PC-9 (cell line): Measurements from ENCODE around the gene RGS6.

Experiments
- EZH2 ChIP-seq: fragments of 200-600 bp; sonication (generic); IDR thresholded peaks from 2 replicates; pipeline ENCODE4 v1.8.0; 2017; ENCODE audit warnings: antibody characterized with exemption, low read depth
- TF ChIP-seq, protein P1 (sequence below): fragments of 200-600 bp; sonication (generic); conservative IDR thresholded peaks from 2 replicates; pipeline ENCODE4 v1.6.1; 2017; ENCODE audit warnings: mixed run types, antibody characterized with exemption, mild to moderate bottlenecking, moderate library complexity

DNA sequence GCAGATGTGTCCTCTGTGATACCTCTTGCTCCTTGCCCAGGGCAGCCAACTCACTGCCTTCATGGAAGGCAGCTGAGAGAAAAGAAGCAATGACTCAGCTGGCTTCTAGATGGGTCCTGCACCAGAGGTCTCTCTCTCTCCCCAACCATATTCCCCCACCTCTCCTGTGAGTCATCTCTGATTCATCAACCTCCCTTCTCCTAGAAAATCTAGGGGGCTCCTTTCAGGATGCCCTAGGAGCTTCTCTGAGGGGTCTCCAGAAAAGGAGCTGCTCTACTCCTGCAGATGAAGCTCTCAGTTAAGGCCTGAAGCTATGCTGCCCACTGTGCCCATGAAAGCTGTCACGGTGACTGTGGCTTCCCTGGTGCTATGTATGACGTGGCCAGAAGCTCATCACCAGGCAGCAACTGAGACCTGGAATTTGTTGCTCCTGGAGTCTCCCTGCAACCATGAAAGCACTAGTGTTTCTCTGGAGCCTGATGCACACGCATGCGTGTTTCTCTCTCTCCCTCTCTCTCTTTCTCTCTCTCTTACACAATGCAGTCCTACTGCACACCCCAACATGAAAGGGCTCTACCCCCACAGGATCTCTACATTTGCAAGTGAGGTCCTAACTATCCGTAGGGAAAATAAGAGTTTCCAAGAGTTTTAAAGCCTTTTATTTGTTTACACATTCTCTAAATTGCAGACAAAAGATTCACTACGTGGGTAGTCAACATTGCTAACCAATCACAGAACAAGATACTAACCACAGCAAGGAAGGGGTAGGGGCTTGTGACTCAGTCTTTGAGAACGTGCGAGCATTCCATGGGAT is 676.4 kb downstream of the RGS6 start:
- TF ChIP-seq, protein P1, sequence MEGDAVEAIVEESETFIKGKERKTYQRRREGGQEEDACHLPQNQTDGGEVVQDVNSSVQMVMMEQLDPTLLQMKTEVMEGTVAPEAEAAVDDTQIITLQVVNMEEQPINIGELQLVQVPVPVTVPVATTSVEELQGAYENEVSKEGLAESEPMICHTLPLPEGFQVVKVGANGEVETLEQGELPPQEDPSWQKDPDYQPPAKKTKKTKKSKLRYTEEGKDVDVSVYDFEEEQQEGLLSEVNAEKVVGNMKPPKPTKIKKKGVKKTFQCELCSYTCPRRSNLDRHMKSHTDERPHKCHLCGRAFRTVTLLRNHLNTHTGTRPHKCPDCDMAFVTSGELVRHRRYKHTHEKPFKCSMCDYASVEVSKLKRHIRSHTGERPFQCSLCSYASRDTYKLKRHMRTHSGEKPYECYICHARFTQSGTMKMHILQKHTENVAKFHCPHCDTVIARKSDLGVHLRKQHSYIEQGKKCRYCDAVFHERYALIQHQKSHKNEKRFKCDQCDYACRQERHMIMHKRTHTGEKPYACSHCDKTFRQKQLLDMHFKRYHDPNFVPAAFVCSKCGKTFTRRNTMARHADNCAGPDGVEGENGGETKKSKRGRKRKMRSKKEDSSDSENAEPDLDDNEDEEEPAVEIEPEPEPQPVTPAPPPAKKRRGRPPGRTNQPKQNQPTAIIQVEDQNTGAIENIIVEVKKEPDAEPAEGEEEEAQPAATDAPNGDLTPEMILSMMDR = no peak
- no peak for TF ChIP-seq EZH2
